ENCODE data around the gene IL17F. TPM values are rescaled to one million over a fixed set of nuclear protein-coding genes. Genes with fewer than 3 reads are reported as not detected.
A peak's percentile ranks its signal among the peaks of the same experiment; 100 is the strongest.

Gene IL17F
- total RNA-seq: not detected

- H3K9ac ChIP-seq (ENCODE audit: low read depth in 1 of 3, low read length in 3 of 3): no peak within 1 kb of the TSS
- H3K27me3 ChIP-seq (ENCODE audit: control insufficient read depth in 3 of 3, insufficient read depth in 3 of 3, low read length in 3 of 3): peaks cover 0 to under 1% (median 0%) of the 10 kb centered on the region in 3 donors
- H3K36me3 ChIP-seq (ENCODE audit: control insufficient read depth in 3 of 3, insufficient read depth in 3 of 3, low read length in 3 of 3): no peaks in the 10 kb centered on the region
- H3K4me3 ChIP-seq (ENCODE audit: low read length in 3 of 3): no peak within 1 kb of the TSS
- no peaks in the 10 kb centered on the region for H3K4me1 ChIP-seq (ENCODE audit: control insufficient read depth in 3 of 3, insufficient read depth in 3 of 3, low read length in 3 of 3)
- H3K27ac ChIP-seq (ENCODE audit: low read depth, low read length): no peak within 1 kb of the TSS
- H3K9me3 ChIP-seq (ENCODE audit: control insufficient read depth in 3 of 3, low read length in 3 of 3): no peaks in the 10 kb centered on the region
Measured at GRCh38 chr6:52244400-52244799, at the start of gene IL17F. Gene IL17F (minus strand): TSS chr6:52244500. CDS start chr6:52244429, 71 bp downstream.

- Histone ChIP-seq H3K4me1 (ENCODE audit: control insufficient read depth in 3 of 3, insufficient read depth in 3 of 3, low read length in 3 of 3) (no peaks in the 10 kb centered on the region), H3K27ac (ENCODE audit: low read depth, low read length) (no peak overlapping the region), H3K36me3 (ENCODE audit: control insufficient read depth in 3 of 3, insufficient read depth in 3 of 3, low read length in 3 of 3) (no peaks in the 10 kb centered on the region), H3K9ac (ENCODE audit: low read depth in 1 of 3, low read length in 3 of 3) (no peak overlapping the region), H3K4me3 (ENCODE audit: low read length in 3 of 3) (no peak overlapping the region), H3K9me3 (ENCODE audit: control insufficient read depth in 3 of 3, low read length in 3 of 3) (no peaks in the 10 kb centered on the region), H3K27me3 (ENCODE audit: control insufficient read depth in 3 of 3, insufficient read depth in 3 of 3, low read length in 3 of 3) (no peaks in the 10 kb centered on the region)
Measured at GRCh38 chr6:52293067-52293466, 48.8 kb upstream of the IL17F start.

GRCh38 chr6:52288841-52289240 is 44.5 kb upstream of the IL17F start:
- Histone ChIP-seq H3K9me3 (ENCODE audit: control insufficient read depth in 3 of 3, low read length in 3 of 3) (no peaks in the 10 kb centered on the region), H3K9ac (ENCODE audit: low read depth in 1 of 3, low read length in 3 of 3) (no peak overlapping the region), H3K36me3 (ENCODE audit: control insufficient read depth in 3 of 3, insufficient read depth in 3 of 3, low read length in 3 of 3) (no peaks in the 10 kb centered on the region), H3K27ac (ENCODE audit: low read depth, low read length) (no peak overlapping the region), H3K4me1 (ENCODE audit: control insufficient read depth in 3 of 3, insufficient read depth in 3 of 3, low read length in 3 of 3) (peaks cover 0 to 7% (median 3%) of the 10 kb centered on the region in 3 donors), H3K4me3 (ENCODE audit: low read length in 3 of 3) (no peak overlapping the region), H3K27me3 (ENCODE audit: control insufficient read depth in 3 of 3, insufficient read depth in 3 of 3, low read length in 3 of 3) (no peaks in the 10 kb centered on the region)

- H3K36me3 ChIP-seq (ENCODE audit: control insufficient read depth in 3 of 3, insufficient read depth in 3 of 3, low read length in 3 of 3): no peaks in the 10 kb centered on the region
- no peak overlapping the region for H3K4me3 ChIP-seq (ENCODE audit: low read length in 3 of 3)
- no peak overlapping the region for H3K27ac ChIP-seq (ENCODE audit: low read depth, low read length)
- peaks cover 2 to 13% (median 7%) of the 10 kb centered on the region in 3 donors for H3K4me1 ChIP-seq (ENCODE audit: control insufficient read depth in 3 of 3, insufficient read depth in 3 of 3, low read length in 3 of 3)
- no peaks in the 10 kb centered on the region for H3K27me3 ChIP-seq (ENCODE audit: control insufficient read depth in 3 of 3, insufficient read depth in 3 of 3, low read length in 3 of 3)
- no peaks in the 10 kb centered on the region for H3K9me3 ChIP-seq (ENCODE audit: control insufficient read depth in 3 of 3, low read length in 3 of 3)
- no peak overlapping the region for H3K9ac ChIP-seq (ENCODE audit: low read depth in 1 of 3, low read length in 3 of 3)
Measured at GRCh38 chr6:52288216-52288615, 43.9 kb upstream of the IL17F start.

- Histone ChIP-seq H3K36me3 (ENCODE audit: control insufficient read depth in 3 of 3, insufficient read depth in 3 of 3, low read length in 3 of 3) (peaks cover 3 to 10% (median 8%) of the 10 kb centered on the region in 3 donors), H3K4me3 (ENCODE audit: low read length in 3 of 3) (no peak overlapping the region), H3K27ac (ENCODE audit: low read depth, low read length) (no peak overlapping the region), H3K9me3 (ENCODE audit: control insufficient read depth in 3 of 3, low read length in 3 of 3) (no peaks in the 10 kb centered on the region), H3K9ac (ENCODE audit: low read depth in 1 of 3, low read length in 3 of 3) (no peak overlapping the region), H3K4me1 (ENCODE audit: control insufficient read depth in 3 of 3, insufficient read depth in 3 of 3, low read length in 3 of 3) (peaks cover 2 to 15% (median 7%) of the 10 kb centered on the region in 3 donors), H3K27me3 (ENCODE audit: control insufficient read depth in 3 of 3, insufficient read depth in 3 of 3, low read length in 3 of 3) (no peaks in the 10 kb centered on the region)
Measured at GRCh38 chr6:52286798-52287432, 42.6 kb upstream of the IL17F start.

GRCh38 chr6:52285177-52286068 is 41.1 kb upstream of the IL17F start:
- Histone ChIP-seq H3K27ac (ENCODE audit: low read depth, low read length) (peak overlapping the region; percentile 54), H3K9ac (ENCODE audit: low read depth in 1 of 3, low read length in 3 of 3) (peak overlapping the region in 2 of 3 donors; percentile 80 to 81), H3K27me3 (ENCODE audit: control insufficient read depth in 3 of 3, insufficient read depth in 3 of 3, low read length in 3 of 3) (no peaks in the 10 kb centered on the region), H3K36me3 (ENCODE audit: control insufficient read depth in 3 of 3, insufficient read depth in 3 of 3, low read length in 3 of 3) (peaks cover 4 to 23% (median 18%) of the 10 kb centered on the region in 3 donors), H3K9me3 (ENCODE audit: control insufficient read depth in 3 of 3, low read length in 3 of 3) (no peaks in the 10 kb centered on the region), H3K4me1 (ENCODE audit: control insufficient read depth in 3 of 3, insufficient read depth in 3 of 3, low read length in 3 of 3) (peaks cover 2 to 15% (median 7%) of the 10 kb centered on the region in 3 donors), H3K4me3 (ENCODE audit: low read length in 3 of 3) (peak overlapping the region; percentile 76 to 90 (median 84))

- Histone ChIP-seq H3K4me1 (ENCODE audit: control insufficient read depth in 3 of 3, insufficient read depth in 3 of 3, low read length in 3 of 3) (peaks cover 2 to 15% (median 7%) of the 10 kb centered on the region in 3 donors), H3K27me3 (ENCODE audit: control insufficient read depth in 3 of 3, insufficient read depth in 3 of 3, low read length in 3 of 3) (no peaks in the 10 kb centered on the region), H3K9me3 (ENCODE audit: control insufficient read depth in 3 of 3, low read length in 3 of 3) (no peaks in the 10 kb centered on the region), H3K36me3 (ENCODE audit: control insufficient read depth in 3 of 3, insufficient read depth in 3 of 3, low read length in 3 of 3) (peaks cover 7 to 30% (median 25%) of the 10 kb centered on the region in 3 donors), H3K9ac (ENCODE audit: low read depth in 1 of 3, low read length in 3 of 3) (peak within 1 kb of the TSS; percentile 71 to 81 (median 80)), H3K27ac (ENCODE audit: low read depth, low read length) (peak within 1 kb of the TSS; percentile 54), H3K4me3 (ENCODE audit: low read length in 3 of 3) (peak within 1 kb of the TSS; percentile 84 to 90 (median 89))
Measured at GRCh38 chr6:52284460-52285176, 40.3 kb upstream of the IL17F start, which contains the start of gene MCM3. Gene MCM3 (minus strand): TSS chr6:52284742. CDS start chr6:52284674, 68 bp downstream.

GRCh38 chr6:52284131-52284459 is 39.8 kb upstream of the IL17F start:
- peaks cover 10 to 34% (median 29%) of the 10 kb centered on the region in 3 donors for H3K36me3 ChIP-seq (ENCODE audit: control insufficient read depth in 3 of 3, insufficient read depth in 3 of 3, low read length in 3 of 3)
- H3K27me3 ChIP-seq (ENCODE audit: control insufficient read depth in 3 of 3, insufficient read depth in 3 of 3, low read length in 3 of 3): no peaks in the 10 kb centered on the region
- H3K4me3 ChIP-seq (ENCODE audit: low read length in 3 of 3): peak overlapping the region; percentile 84 to 90 (median 89)
- no peaks in the 10 kb centered on the region for H3K9me3 ChIP-seq (ENCODE audit: control insufficient read depth in 3 of 3, low read length in 3 of 3)
- peak overlapping the region; percentile 54 for H3K27ac ChIP-seq (ENCODE audit: low read depth, low read length)
- peak overlapping the region; percentile 71 to 81 (median 80) for H3K9ac ChIP-seq (ENCODE audit: low read depth in 1 of 3, low read length in 3 of 3)
- H3K4me1 ChIP-seq (ENCODE audit: control insufficient read depth in 3 of 3, insufficient read depth in 3 of 3, low read length in 3 of 3): peaks cover 2 to 15% (median 7%) of the 10 kb centered on the region in 3 donors

- H3K9ac ChIP-seq (ENCODE audit: low read depth in 1 of 3, low read length in 3 of 3): no peak overlapping the region
Measured at GRCh38 chr6:52283111-52283510, 38.8 kb upstream of the IL17F start.

More at GRCh38 chr6:52283111-52283510, 38.8 kb upstream of the IL17F start:
- Histone ChIP-seq H3K27me3 (ENCODE audit: control insufficient read depth in 3 of 3, insufficient read depth in 3 of 3, low read length in 3 of 3) (no peaks in the 10 kb centered on the region), H3K27ac (ENCODE audit: low read depth, low read length) (no peak overlapping the region), H3K4me1 (ENCODE audit: control insufficient read depth in 3 of 3, insufficient read depth in 3 of 3, low read length in 3 of 3) (peaks cover 2 to 15% (median 7%) of the 10 kb centered on the region in 3 donors), H3K4me3 (ENCODE audit: low read length in 3 of 3) (peak overlapping the region in 1 of 3 donors; percentile 89), H3K9me3 (ENCODE audit: control insufficient read depth in 3 of 3, low read length in 3 of 3) (no peaks in the 10 kb centered on the region), H3K36me3 (ENCODE audit: control insufficient read depth in 3 of 3, insufficient read depth in 3 of 3, low read length in 3 of 3) (peaks cover 14 to 44% (median 36%) of the 10 kb centered on the region in 3 donors)

Measured in skeletal muscle tissue (tissue), 4 donors.